HEK293 (cell line): ENCODE measurements around the gene ZKSCAN8.

Source experiments
- CTCF ChIA-PET: fragments of 350-600 bp; formaldehyde crosslinking; extraction: SDS; loops from one replicate; lab custom pipeline; 2021; ENCODE audit warnings: antibody characterized with exemption; lab: Yijun Ruan, JAX
- POLR2A ChIA-PET: fragments of 300-600 bp; formaldehyde crosslinking; extraction: SDS; loops from one replicate; lab custom pipeline; 2020; ENCODE audit warnings: antibody characterized with exemption, inconsistent platforms; lab: Yijun Ruan, JAX
- H3K27ac ChIP-seq: fragments of 200-500 bp; sonication (Bioruptor generic); 2 replicates; pipeline ENCODE4 v1.5.1; 2014; ENCODE audit warnings: low read depth, low read length, control low read depth, inconsistent platforms; ENCODE audit errors: extremely low read depth
- H3K36me3 ChIP-seq, 2 experiments: fragments of 200-500 bp in 1 of 2; sonication (Bioruptor generic) in 1 of 2; 1 replicate in 1 of 2; 2 replicates in 1 of 2; pipeline ENCODE4 v1.5.1; 2014 to 2017; ENCODE audit warnings: inconsistent platforms in 2 of 2, low read length in 2 of 2; ENCODE audit not compliant: control insufficient read depth in 2 of 2, insufficient read depth in 1 of 2
- H3K4me1 ChIP-seq: fragments of 200-500 bp; sonication (Bioruptor generic); 2 replicates; pipeline ENCODE4 v1.5.1; 2014; ENCODE audit warnings: mild to moderate bottlenecking, low read length, inconsistent platforms; ENCODE audit not compliant: control insufficient read depth, insufficient read depth
- H3K4me3 ChIP-seq: 2 replicates; pipeline ENCODE4 v1.5.1; 2011; ENCODE audit warnings: low read depth, mild to moderate bottlenecking, control low read depth, low read length, moderate library complexity
- H3K9me3 ChIP-seq: fragments of 200-500 bp; sonication (Bioruptor generic); 2 replicates; pipeline ENCODE4 v1.5.1; 2014; ENCODE audit warnings: low read depth, low read length, inconsistent platforms; ENCODE audit not compliant: control insufficient read depth, insufficient read depth
- GFI1B ChIP-seq: fragments of 450-650 bp; formaldehyde crosslinking; IDR thresholded peaks from 2 replicates; pipeline ENCODE4 v1.5.1; 2016; ENCODE audit warnings: missing biosample characterization, missing genetic modification characterization
- KLF16 ChIP-seq: fragments of 450-650 bp; formaldehyde crosslinking; IDR thresholded peaks from 2 replicates; pipeline ENCODE4 v1.5.1; 2017; ENCODE audit warnings: missing biosample characterization, missing genetic modification characterization
- PRDM2 ChIP-seq: fragments of 450-650 bp; formaldehyde crosslinking; IDR thresholded peaks from 2 replicates; pipeline ENCODE4 v1.5.1; 2016; ENCODE audit warnings: missing biosample characterization, missing genetic modification characterization, borderline replicate concordance
- SETDB1 ChIP-seq: IDR thresholded peaks from one replicate; pipeline ENCODE4 v1.6.1; 2017; ENCODE audit warnings: mild to moderate bottlenecking, low read length, moderate library complexity, mixed read lengths; ENCODE audit not compliant: insufficient read length
- SP2 ChIP-seq: fragments of 450-650 bp; formaldehyde crosslinking; IDR thresholded peaks from 2 replicates; pipeline ENCODE4 v1.5.1; 2016; ENCODE audit warnings: missing biosample characterization, missing genetic modification characterization
- WT1 ChIP-seq: fragments of 450-650 bp; formaldehyde crosslinking; IDR thresholded peaks from 2 replicates; pipeline ENCODE4 v1.5.1; 2016; ENCODE audit warnings: missing biosample characterization, missing genetic modification characterization
- ZBTB26 ChIP-seq: fragments of 450-650 bp; formaldehyde crosslinking; optimal IDR thresholded peaks from 2 replicates; pipeline ENCODE3; 2016; ENCODE audit warnings: missing biosample characterization, mild to moderate bottlenecking, missing genetic modification characterization
- ZBTB7A ChIP-seq: fragments of 450-650 bp; formaldehyde crosslinking; IDR thresholded peaks from 2 replicates; pipeline ENCODE4 v1.5.1; 2016; ENCODE audit warnings: low read depth, missing biosample characterization, missing genetic modification characterization
- ZNF112 ChIP-seq: fragments of 450-650 bp; formaldehyde crosslinking; IDR thresholded peaks from 2 replicates; pipeline ENCODE4 v1.5.0; 2017; ENCODE audit warnings: missing biosample characterization, missing genetic modification characterization
- ZNF140 ChIP-seq: fragments of 450-650 bp; formaldehyde crosslinking; IDR thresholded peaks from 2 replicates; pipeline ENCODE4 v1.5.1; 2016; ENCODE audit warnings: missing biosample characterization, missing genetic modification characterization
- ZNF184 ChIP-seq: fragments of 450-650 bp; IDR thresholded peaks from 2 replicates; pipeline ENCODE4 v1.5.1; 2018; ENCODE audit warnings: missing biosample characterization, mild to moderate bottlenecking, missing genetic modification characterization
- ZNF214 ChIP-seq: fragments of 450-650 bp; formaldehyde crosslinking; IDR thresholded peaks from 2 replicates; pipeline ENCODE4 v1.5.1; 2017; ENCODE audit warnings: missing biosample characterization, mild to moderate bottlenecking, missing genetic modification characterization, borderline replicate concordance
- ZNF274 ChIP-seq, 2 experiments: fragments of 200-500 bp in 1 of 2; fragments of 450-650 bp in 1 of 2; sonication (Bioruptor generic) in 1 of 2; formaldehyde crosslinking in 1 of 2; IDR thresholded peaks; 2 replicates each; pipeline versions ENCODE4 v1.5.1 to v1.6.1; 2014 to 2016; ENCODE audit warnings: borderline replicate concordance in 1 of 2, inconsistent platforms in 1 of 2, low read length in 1 of 2, missing biosample characterization in 1 of 2, missing genetic modification characterization in 1 of 2
- ZNF280D ChIP-seq: fragments of 450-650 bp; formaldehyde crosslinking; IDR thresholded peaks from 2 replicates; pipeline ENCODE4 v1.5.1; 2016; ENCODE audit warnings: missing biosample characterization, missing genetic modification characterization
- ZNF341 ChIP-seq: fragments of 450-650 bp; formaldehyde crosslinking; IDR thresholded peaks from 2 replicates; pipeline ENCODE4; 2016; ENCODE audit warnings: low read depth, missing biosample characterization, missing genetic modification characterization
- ZNF37A ChIP-seq: fragments of 450-650 bp; IDR thresholded peaks from 2 replicates; pipeline ENCODE4 v1.5.1; 2018; ENCODE audit warnings: missing biosample characterization, missing genetic modification characterization
- ZNF600 ChIP-seq: fragments of 450-650 bp; formaldehyde crosslinking; IDR thresholded peaks from 2 replicates; pipeline ENCODE4 v1.5.1; 2016; ENCODE audit warnings: missing biosample characterization, missing genetic modification characterization
- ZNF654 ChIP-seq: fragments of 450-650 bp; formaldehyde crosslinking; IDR thresholded peaks from 2 replicates; pipeline ENCODE4 v1.5.1; 2016; ENCODE audit warnings: low read depth, missing biosample characterization, missing genetic modification characterization
- ZNF664 ChIP-seq: fragments of 450-650 bp; formaldehyde crosslinking; IDR thresholded peaks from 2 replicates; pipeline ENCODE4 v1.5.1; 2016; ENCODE audit warnings: missing biosample characterization, missing genetic modification characterization
- ZNF830 ChIP-seq: fragments of 450-650 bp; IDR thresholded peaks from 2 replicates; pipeline ENCODE4 v1.5.0; 2018; ENCODE audit warnings: missing biosample characterization, missing genetic modification characterization, low read depth, mild to moderate bottlenecking, moderate library complexity
- TF ChIP-seq, protein P1 (sequence below): fragments of 450-650 bp; formaldehyde crosslinking; IDR thresholded peaks from 2 replicates; pipeline ENCODE4 v1.5.1; 2017; ENCODE audit warnings: missing biosample characterization, missing genetic modification characterization

Gene ZKSCAN8

DNA sequence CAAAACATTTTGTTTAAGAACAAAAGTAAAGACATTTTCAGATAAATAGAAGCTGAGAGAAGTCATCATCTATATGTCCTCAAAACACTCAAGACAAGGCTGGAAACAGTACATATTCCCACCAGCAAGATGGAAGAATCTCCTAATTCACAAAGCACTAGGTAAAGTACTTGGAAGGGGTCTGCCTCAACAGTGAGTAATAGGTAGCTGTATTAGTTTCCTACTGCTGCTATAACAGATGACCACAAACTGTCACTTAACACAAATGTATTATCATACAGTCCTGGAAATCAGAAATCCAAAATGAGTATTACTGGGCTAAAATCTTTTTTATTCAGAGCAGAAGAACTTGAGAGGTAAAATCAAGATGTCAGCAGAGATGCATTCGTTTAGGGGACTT is 40.6 kb downstream of the ZKSCAN8 start (continued):
- no peak for TF ChIP-seq ZBTB7A
- TF ChIP-seq ZNF274 (IDR thresholded peaks at IDR 0.05; ENCODE audit: low read length): no peak
- TF ChIP-seq ZNF274 (tag by site-specific recombination; IDR thresholded peaks at IDR 0.05; ENCODE audit: borderline replicate concordance): no peak
- no peak for TF ChIP-seq ZNF654 (tag by site-specific recombination)
- TF ChIP-seq KLF16 (tag by site-specific recombination): no peak
- no peak for TF ChIP-seq ZNF830 (tag by site-specific recombination)
- no peak for TF ChIP-seq ZNF37A (tag by site-specific recombination)

GRCh38 chr6:28188111-28188979 is 46.7 kb downstream of the ZKSCAN8 start:
- no peaks in the 10 kb centered on the region for H3K9me3 ChIP-seq
- ChIA-PET POLR2A (no interaction called here), CTCF (interaction anchor here (0.6 kb wide), 1 partner anchor 13 kb away, joined by 3 read pairs; no protein-coding TSS in a partner anchor)
- TF ChIP-seq SETDB1 (peak; percentile 100), ZNF214 (no peak), ZNF664 (no peak), ZNF280D (tag by site-specific recombination) (0 out of 2 replicates have a peak, but pooled peaks have one; percentile 46), WT1 (tag by site-specific recombination) (no peak)
- H3K4me3 ChIP-seq: no peak overlapping the region
- no peaks in the 10 kb centered on the region for H3K36me3 ChIP-seq
- H3K27ac ChIP-seq: no peak overlapping the region
- H3K4me1 ChIP-seq: no peaks in the 10 kb centered on the region

- CTCF ChIA-PET: interaction anchor here (1.0 kb wide), 1 partner anchor 127 kb away, joined by 3 read pairs; no protein-coding TSS in a partner anchor
- POLR2A ChIA-PET: no interaction called here
- no peak for TF ChIP-seq ZNF341
- TF ChIP-seq, protein P1, sequence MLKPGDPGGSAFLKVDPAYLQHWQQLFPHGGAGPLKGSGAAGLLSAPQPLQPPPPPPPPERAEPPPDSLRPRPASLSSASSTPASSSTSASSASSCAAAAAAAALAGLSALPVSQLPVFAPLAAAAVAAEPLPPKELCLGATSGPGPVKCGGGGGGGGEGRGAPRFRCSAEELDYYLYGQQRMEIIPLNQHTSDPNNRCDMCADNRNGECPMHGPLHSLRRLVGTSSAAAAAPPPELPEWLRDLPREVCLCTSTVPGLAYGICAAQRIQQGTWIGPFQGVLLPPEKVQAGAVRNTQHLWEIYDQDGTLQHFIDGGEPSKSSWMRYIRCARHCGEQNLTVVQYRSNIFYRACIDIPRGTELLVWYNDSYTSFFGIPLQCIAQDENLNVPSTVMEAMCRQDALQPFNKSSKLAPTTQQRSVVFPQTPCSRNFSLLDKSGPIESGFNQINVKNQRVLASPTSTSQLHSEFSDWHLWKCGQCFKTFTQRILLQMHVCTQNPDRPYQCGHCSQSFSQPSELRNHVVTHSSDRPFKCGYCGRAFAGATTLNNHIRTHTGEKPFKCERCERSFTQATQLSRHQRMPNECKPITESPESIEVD (tag by site-specific recombination): no peak
- no peak for TF ChIP-seq ZBTB26 (tag by site-specific recombination)
- TF ChIP-seq ZNF112 (tag by site-specific recombination): no peak
- no peak for TF ChIP-seq SP2
- TF ChIP-seq GFI1B (tag by site-specific recombination): no peak
- TF ChIP-seq ZNF140 (tag by site-specific recombination): no peak
- no peak for TF ChIP-seq ZNF184 (tag by site-specific recombination)
- TF ChIP-seq PRDM2 (tag by site-specific recombination): no peak
- TF ChIP-seq ZNF600 (tag by site-specific recombination): no peak
Measured at GRCh38 chr6:28200020-28200419, 58.3 kb downstream of the ZKSCAN8 start.

More at GRCh38 chr6:28200020-28200419, 58.3 kb downstream of the ZKSCAN8 start:
- Histone ChIP-seq H3K36me3 (no peaks in the 10 kb centered on the region), H3K9me3 (no peaks in the 10 kb centered on the region), H3K27ac (no peak overlapping the region), H3K4me3 (no peak overlapping the region), H3K4me1 (no peaks in the 10 kb centered on the region)
